HFF-Myc (cell line): ENCODE data around the gene CFAP43.

ENCODE experiments used
- DNase-seq: peaks from one replicate; pipeline ENCODE4 v3.0.0-alpha.2; 2011; ENCODE audit warnings: low read depth; ENCODE audit errors: extremely low read depth
- H3K4me3 ChIP-seq: replicated peaks from 2 replicates; pipeline ENCODE4 v1.5.1; 2011; ENCODE audit warnings: low read depth, mild to moderate bottlenecking, control low read depth, low read length
- CTCF ChIP-seq: IDR thresholded peaks from 2 replicates; pipeline ENCODE4 v1.5.1; 2012; ENCODE audit warnings: mild to moderate bottlenecking, low read depth, low read length, control low read depth; ENCODE audit errors: missing control alignments

CFAP43 gene

GRCh38 chr10:104255311-104255981 lies 23.3 kb upstream of the CFAP43 start:
- TF ChIP-seq CTCF = no peak
- H3K4me3 ChIP-seq = peak overlapping the region; percentile 84
- DNase-seq = no peak

DNA sequence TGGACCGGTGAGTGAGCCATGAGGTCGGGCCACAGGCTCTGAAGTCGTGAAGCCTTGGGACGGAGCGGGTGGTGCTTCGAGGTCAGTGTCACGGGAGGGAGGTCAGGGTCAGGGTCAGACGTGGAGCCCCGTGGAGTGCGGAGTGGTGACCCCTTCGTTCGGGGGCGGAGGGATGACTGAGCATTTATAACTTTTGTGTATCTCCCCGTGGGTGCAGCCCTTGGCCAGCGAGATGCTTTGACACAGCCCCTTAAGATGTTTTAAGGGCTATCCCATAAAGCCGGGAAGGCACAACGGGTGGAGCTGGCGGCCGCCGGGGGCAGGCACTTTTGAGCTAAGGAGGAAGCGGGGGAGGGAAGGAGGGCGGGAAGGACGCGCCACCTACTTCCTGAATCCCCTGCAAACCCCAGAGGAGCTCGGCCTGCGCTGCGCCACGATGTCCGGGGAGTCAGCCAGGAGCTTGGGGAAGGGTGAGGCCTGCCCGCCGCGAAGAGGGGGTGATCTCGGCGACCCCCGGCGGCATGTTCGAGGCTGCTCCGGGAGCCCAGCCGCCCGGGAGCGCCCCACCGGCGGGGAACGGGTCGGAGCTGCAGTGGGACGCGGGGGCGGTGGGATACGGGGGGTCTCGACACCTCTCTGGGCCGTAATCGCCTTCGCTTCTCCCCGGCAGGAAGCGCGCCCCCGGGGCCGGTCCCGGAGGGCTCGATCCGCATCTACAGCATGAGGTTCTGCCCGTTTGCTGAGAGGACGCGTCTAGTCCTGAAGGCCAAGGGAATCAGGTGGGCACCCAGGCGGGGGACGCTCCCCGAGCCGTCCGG lies 22.5 kb upstream of the CFAP43 start, which contains the start of gene GSTO1:
TSS of gene GSTO1 (plus strand) at position 400 of the 818 bp plus-strand sequence. CDS start at position 437, 37 bp downstream.
- no peak for DNase-seq
- peak within 1 kb of the TSS; percentile 84 for H3K4me3 ChIP-seq
- TF ChIP-seq CTCF = no peak

DNA sequence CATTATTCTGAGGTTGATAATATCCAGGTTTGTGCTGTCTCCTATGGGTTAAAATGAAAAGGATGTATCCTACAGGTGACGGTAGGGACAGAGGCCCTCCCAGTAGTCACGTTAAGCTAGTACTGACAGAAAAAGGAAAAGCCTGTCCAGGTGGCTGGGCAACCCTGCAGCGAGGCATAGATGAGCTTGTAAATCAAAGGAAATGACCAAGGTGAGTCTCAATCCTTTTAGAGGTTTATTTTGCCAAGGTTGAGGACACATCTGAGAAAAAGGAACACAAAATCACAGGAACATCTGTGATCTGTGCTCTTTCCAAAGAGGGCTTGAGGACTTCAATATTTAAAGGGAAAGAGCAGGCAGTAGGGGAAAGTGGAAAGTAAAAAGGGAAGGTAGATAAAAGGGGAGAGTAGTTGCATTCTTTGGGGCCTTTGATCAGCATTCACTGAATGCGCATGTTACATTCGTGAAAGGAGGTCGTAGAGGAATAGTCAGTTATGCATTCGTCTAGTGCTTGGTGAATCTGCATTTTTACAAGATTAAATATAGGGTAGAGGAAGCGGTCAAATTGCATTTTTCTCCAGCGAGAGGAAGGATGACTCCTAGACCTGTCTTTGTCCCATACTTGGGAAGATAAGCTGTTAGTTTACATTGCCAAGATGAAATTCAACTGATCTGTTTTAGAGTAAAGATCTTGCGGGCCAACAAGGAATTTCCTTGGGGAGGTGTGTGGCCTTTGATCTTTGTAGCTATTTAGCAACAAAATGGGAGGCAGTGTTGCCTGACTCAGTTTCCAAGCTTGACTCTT lies 21.6 kb upstream of the CFAP43 start:
- TF ChIP-seq CTCF = no peak
- H3K4me3 ChIP-seq = peak overlapping the region; percentile 84
- DNase-seq = no peak

GRCh38 chr10:104253106-104253505 lies 20.9 kb upstream of the CFAP43 start:
- TF ChIP-seq CTCF = no peak
- no peak overlapping the region for H3K4me3 ChIP-seq
- no peak for DNase-seq

DNA sequence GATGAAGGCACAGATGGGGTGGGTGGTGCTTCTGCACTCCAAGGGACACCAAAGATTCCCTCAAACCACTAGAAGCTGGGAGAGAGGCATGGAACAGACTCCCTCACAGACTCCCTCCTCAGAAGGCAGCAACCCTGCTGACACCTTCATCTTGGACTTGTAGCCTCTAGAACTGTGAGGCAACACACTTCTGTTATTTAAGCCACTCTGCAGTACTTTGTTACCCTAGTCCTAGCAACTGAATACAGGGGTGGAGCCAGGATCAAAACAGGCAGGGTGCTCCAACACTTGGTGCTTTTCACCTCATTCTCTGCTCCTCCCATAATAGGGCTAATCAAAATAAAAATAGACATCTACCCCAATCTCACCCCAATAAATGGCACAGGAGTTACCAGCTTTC lies 20.2 kb upstream of the CFAP43 start:
- H3K4me3 ChIP-seq = no peak overlapping the region
- no peak for TF ChIP-seq CTCF
- no peak for DNase-seq

DNA sequence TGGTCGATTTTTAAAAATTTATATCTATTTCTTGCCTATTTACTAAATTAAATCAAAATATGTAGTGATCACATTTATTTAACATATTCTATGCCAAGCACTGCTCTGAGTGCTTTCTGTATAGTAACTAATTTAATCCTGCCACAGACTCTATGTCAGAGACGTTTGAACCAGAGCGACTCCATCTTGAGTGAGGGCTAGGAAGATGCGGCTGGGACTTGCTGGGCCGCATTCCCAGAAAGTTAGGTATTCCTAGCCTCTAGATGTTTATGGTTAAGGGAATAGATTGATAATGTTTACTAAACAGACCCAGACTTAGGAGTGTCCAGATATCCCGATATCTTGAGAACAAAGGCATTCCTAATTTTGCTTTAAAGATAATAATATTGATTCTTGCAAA lies 19.3 kb upstream of the CFAP43 start:
- TF ChIP-seq CTCF = no peak
- no peak overlapping the region for H3K4me3 ChIP-seq
- DNase-seq = no peak
